ENCODE measurements around the gene STOML1. TPM values are rescaled to one million over a fixed set of nuclear protein-coding genes. Genes with fewer than 3 reads are reported as not detected.

The STOML1 gene
- total RNA-seq, 1 experiment from 2014 or later = 5.0 TPM

DNA sequence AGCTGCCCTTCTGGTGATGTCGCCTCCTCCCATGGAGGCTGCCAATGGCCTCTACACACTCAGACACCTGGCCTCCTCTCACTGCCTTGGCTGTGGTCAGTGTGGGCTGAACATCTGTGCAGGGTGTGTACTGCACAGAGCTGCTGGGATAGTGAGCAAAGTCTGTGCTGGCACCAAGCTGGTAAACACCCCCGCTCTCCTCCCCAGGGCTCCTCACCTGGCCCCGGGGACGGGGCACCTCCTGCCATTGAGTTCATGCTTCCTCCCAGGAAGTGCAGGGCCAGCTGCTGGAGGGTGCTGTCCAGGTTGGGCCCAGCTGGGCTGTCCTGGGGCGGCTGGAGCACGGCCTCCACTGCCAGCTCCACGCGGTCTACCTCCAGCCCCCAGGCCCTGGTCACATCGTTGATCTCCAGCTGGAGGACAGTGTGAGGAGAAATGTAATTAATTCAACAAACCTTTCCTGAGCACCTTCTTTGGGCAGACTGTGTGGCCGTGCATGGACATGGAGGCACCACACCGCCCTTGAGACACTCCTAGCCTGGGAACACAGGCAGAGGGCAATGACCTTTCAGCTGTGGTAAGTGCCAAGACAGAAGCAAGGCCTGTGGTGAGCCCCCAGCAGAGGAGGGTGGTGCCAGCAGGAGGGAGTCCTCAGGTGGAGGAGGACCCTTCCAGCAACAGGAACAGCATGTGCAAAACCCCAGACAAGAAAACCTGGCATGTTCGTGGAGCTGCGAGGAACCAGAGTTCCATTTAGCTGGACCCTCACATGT is 6.8 kb downstream of the STOML1 start:
- Histone ChIP-seq H3K4me1 (ENCODE audit: control insufficient read depth in 1 of 2, insufficient read depth in 2 of 2, low read length in 2 of 2) (peaks cover 32 to 59% of the 10 kb centered on the region in 2 experiments), H4K20me1 (ENCODE audit: insufficient read depth) (no peaks in the 10 kb centered on the region), H3K79me2 (ENCODE audit: insufficient read depth, low read length) (no peaks in the 10 kb centered on the region), H2AFZ (ENCODE audit: low read depth, low read length, poor library complexity, severe bottlenecking) (no peak overlapping the region), H3K9me2 (ENCODE audit: insufficient read depth) (no peaks in the 10 kb centered on the region), H3K9me3 (ENCODE audit: control insufficient read depth in 1 of 2, insufficient read depth in 1 of 2, low read depth in 1 of 2, low read length in 2 of 2) (no peaks in the 10 kb centered on the region), H3K27me3 (ENCODE audit: insufficient read depth, low read length) (no peaks in the 10 kb centered on the region), H3K9ac (ENCODE audit: low read length) (no peak overlapping the region), H3K4me2 (ENCODE audit: low read length) (no peak overlapping the region), H3K36me3 (ENCODE audit: control insufficient read depth in 1 of 2, insufficient read depth in 2 of 2, low read length in 2 of 2) (no peaks in the 10 kb centered on the region), H3K4me3 (replicated peaks in 1 of 2; ENCODE audit: low read depth in 1 of 2, low read length in 2 of 2) (no peak overlapping the region), H3K27ac (ENCODE audit: low read depth, low read length) (no peak overlapping the region)
- TF ChIP-seq REST (IDR thresholded peaks at IDR 0.05; ENCODE audit: low read depth) (no peak), EGR1 (IDR thresholded peaks at IDR 0.05; ENCODE audit: low read depth) (no peak), ZFX (IDR thresholded peaks at IDR 0.05) (no peak), ATF3 (IDR thresholded peaks at IDR 0.05) (no peak), EZH2phosphoT487 (IDR thresholded peaks at IDR 0.05; ENCODE audit: borderline replicate concordance) (no peak), MAX (IDR thresholded peaks at IDR 0.05) (no peak), TCF7L2 (IDR thresholded peaks at IDR 0.05; ENCODE audit: borderline replicate concordance, extremely low read depth, insufficient read depth, insufficient read length) (no peak), CBX3 (IDR thresholded peaks at IDR 0.05; ENCODE audit: low read depth) (no peak), FOSL1 (IDR thresholded peaks at IDR 0.05; ENCODE audit: low read depth) (no peak), POLR2AphosphoS5 (IDR thresholded peaks at IDR 0.05; ENCODE audit: low read depth, low read length) (no peak)
- RAD21 ChIA-PET (ENCODE audit: low non-redundant PET in 1 of 2, low total read pairs in 2 of 2, uncharacterized antibody in 2 of 2, unreplicated experiment in 2 of 2) = no interaction called here
- POLR2A ChIA-PET = no interaction called here
- no TSS peak for BruUV-seq (replicated peaks)
- CTCF ChIA-PET = interaction anchor here (3.2 kb wide), 1 partner anchor 12 kb away, joined by 14 read pairs; no protein-coding TSS in a partner anchor
- no peak for ATAC-seq
- DNase-seq (ENCODE audit: low read depth, low spot score) = no peak
- intact Hi-C loops (cut with micrococcal nuclease) = no loop called here

Data from HCT116 (cell line).